Measurements from ENCODE around the gene SLC25A21. TPM values are rescaled to one million over a fixed set of nuclear protein-coding genes. Genes with fewer than 3 reads are reported as not detected.

Gene SLC25A21
- total RNA-seq, 4 donors from 2014 or later, result 0.08 to 0.29 TPM; not detected in 2

- no peak overlapping the region for H3K4me3 ChIP-seq (ENCODE audit: low read depth, poor library complexity, severe bottlenecking)
- TF ChIP-seq POLR2A (IDR thresholded peaks at IDR 0.05) (no peak), CTCF (IDR thresholded peaks at IDR 0.05) (no peak)
- intact Hi-C loops (cut with DNase I; ENCODE audit: low total_unique reads), result no loop called here
- no peak for DNase-seq (ENCODE audit: low spot score in 2 of 2)
These were observed 349.7 kb downstream of the SLC25A21 start for GRCh38 chr14:36822685-36823084.

GRCh38 chr14:36820901-36821300 is 351.5 kb downstream of the SLC25A21 start:
- no peak for DNase-seq (ENCODE audit: low spot score in 2 of 2)
- H3K4me3 ChIP-seq (ENCODE audit: low read depth, poor library complexity, severe bottlenecking), result no peak overlapping the region
- 35 to 59% methylated on average over 1 of the region's 1 CpG for WGBS, 2 donors
- TF ChIP-seq CTCF (IDR thresholded peaks at IDR 0.05), result no peak
- TF ChIP-seq POLR2A (IDR thresholded peaks at IDR 0.05), result no peak
- intact Hi-C loops (cut with DNase I; ENCODE audit: low total_unique reads), result no loop called here

- no peak for DNase-seq (ENCODE audit: low spot score in 2 of 2)
- no peak overlapping the region for H3K4me3 ChIP-seq (ENCODE audit: low read depth, poor library complexity, severe bottlenecking)
- TF ChIP-seq POLR2A (IDR thresholded peaks at IDR 0.05) (no peak), CTCF (IDR thresholded peaks at IDR 0.05) (no peak)
- WGBS, 2 donors, result 74 to 78% methylated on average over 2 of the region's 2 CpGs
- intact Hi-C loops (cut with DNase I; ENCODE audit: low total_unique reads), result no loop called here
These were observed 352.2 kb downstream of the SLC25A21 start for GRCh38 chr14:36820111-36820709.

- 55 to 58% methylated on average over 2 of the region's 2 CpGs for WGBS, 2 donors
- no peak for DNase-seq (ENCODE audit: low spot score in 2 of 2)
- intact Hi-C loops (cut with DNase I; ENCODE audit: low total_unique reads), result no loop called here
- TF ChIP-seq CTCF (IDR thresholded peaks at IDR 0.05) (no peak), POLR2A (IDR thresholded peaks at IDR 0.05) (no peak)
- no peak overlapping the region for H3K4me3 ChIP-seq (ENCODE audit: low read depth, poor library complexity, severe bottlenecking)
These were observed 353.5 kb downstream of the SLC25A21 start for GRCh38 chr14:36818794-36819384.

GRCh38 chr14:36818246-36818645 is 354.2 kb downstream of the SLC25A21 start:
- no peak overlapping the region for H3K4me3 ChIP-seq (ENCODE audit: low read depth, poor library complexity, severe bottlenecking)
- TF ChIP-seq POLR2A (IDR thresholded peaks at IDR 0.05) (no peak), CTCF (IDR thresholded peaks at IDR 0.05) (no peak)

More at GRCh38 chr14:36818246-36818645, 354.2 kb downstream of the SLC25A21 start:
- DNase-seq (ENCODE audit: low spot score in 2 of 2), result no peak
- intact Hi-C loops (cut with DNase I; ENCODE audit: low total_unique reads), result no loop called here
- WGBS, 2 donors, result 48 to 90% methylated on average over 2 of the region's 2 CpGs

All from lower leg skin (tissue), 4 donors.